WTC11 (cell line): ENCODE measurements around the gene SOX5. TPM values are rescaled to one million over a fixed set of nuclear protein-coding genes. Genes with fewer than 3 reads are reported as not detected.

ENCODE experiments used
- ATAC-seq: fragments of 200-7000 bp; cut with Tn5 transposase; 2 replicates; pipeline ENCODE4 v1.10.0; 2021; ENCODE audit warnings: mild to moderate bottlenecking, moderate library complexity
- CTCF ChIA-PET: fragments of 300-600 bp; sonication (Branson Sonifier 250); formaldehyde crosslinking; loops from one replicate; lab custom pipeline; 2021; ENCODE audit warnings: antibody characterized with exemption; lab: Charles Lee
- POLR2A ChIA-PET: fragments of 350-600 bp; sonication (Branson Sonifier 250); formaldehyde crosslinking; loops from one replicate; lab custom pipeline; 2021; ENCODE audit warnings: antibody characterized with exemption; lab: Charles Lee
- DNase-seq: peaks from one replicate; pipeline ENCODE4 v3.0.0; 2021; ENCODE audit warnings: low spot score
- H3K27ac Mint-ChIP-seq: 2 replicates; pipeline ENCODE4 v1.8.0; 2021; ENCODE audit warnings: mixed read lengths
- H3K27me3 Mint-ChIP-seq: 2 replicates; pipeline ENCODE4 v1.8.0; 2021; ENCODE audit warnings: low read depth, mild to moderate bottlenecking, moderate library complexity, mixed read lengths
- H3K36me3 Mint-ChIP-seq: 2 replicates; pipeline ENCODE4 v1.8.0; 2021; ENCODE audit warnings: mixed read lengths
- H3K4me1 Mint-ChIP-seq: 2 replicates; pipeline ENCODE4 v1.8.0; 2022; ENCODE audit warnings: mixed read lengths
- H3K4me3 Mint-ChIP-seq: 2 replicates; pipeline ENCODE4 v1.8.0; 2021; ENCODE audit warnings: mild to moderate bottlenecking, moderate library complexity, mixed read lengths
- H3K9me3 Mint-ChIP-seq: 2 replicates; pipeline ENCODE4 v1.8.0; 2021; ENCODE audit warnings: mixed read lengths
- CREB1 ChIP-seq: sonication (generic); formaldehyde crosslinking; IDR thresholded peaks from 2 replicates; pipeline ENCODE4 v1.8.0; 2023; ENCODE audit warnings: mild to moderate bottlenecking, missing genetic modification reagents
- ETV6 ChIP-seq: sonication (generic); formaldehyde crosslinking; IDR thresholded peaks from 2 replicates; pipeline ENCODE4 v1.8.1; 2022; ENCODE audit warnings: mild to moderate bottlenecking, missing genetic modification reagents
- FOXP4 ChIP-seq: sonication (generic); formaldehyde crosslinking; IDR thresholded peaks from 2 replicates; pipeline ENCODE4 v1.8.0; 2022; ENCODE audit warnings: mild to moderate bottlenecking, missing genetic modification reagents
- HMGXB4 ChIP-seq: sonication (generic); formaldehyde crosslinking; IDR thresholded peaks from 2 replicates; pipeline ENCODE4 v1.8.1; 2023; ENCODE audit warnings: mild to moderate bottlenecking, moderate library complexity, missing genetic modification reagents
- NFYB ChIP-seq: sonication (generic); formaldehyde crosslinking; conservative IDR thresholded peaks from 2 replicates; pipeline ENCODE4 v1.8.0; 2022; ENCODE audit warnings: low read depth, missing genetic modification reagents
- RELA ChIP-seq: sonication (generic); formaldehyde crosslinking; IDR thresholded peaks from 2 replicates; pipeline ENCODE4 v1.8.1; 2022; ENCODE audit warnings: missing genetic modification reagents, mild to moderate bottlenecking, borderline replicate concordance
- SP1 ChIP-seq: sonication (generic); formaldehyde crosslinking; conservative IDR thresholded peaks from 2 replicates; pipeline ENCODE4 v1.8.1; 2022; ENCODE audit warnings: missing genetic modification reagents
- TEAD1 ChIP-seq: sonication (generic); formaldehyde crosslinking; IDR thresholded peaks from 2 replicates; pipeline ENCODE4 v1.8.0; 2022; ENCODE audit warnings: mild to moderate bottlenecking, missing genetic modification reagents
- TEAD4 ChIP-seq: sonication (generic); formaldehyde crosslinking; IDR thresholded peaks from 2 replicates; pipeline ENCODE4 v1.8.0; 2022; ENCODE audit warnings: mild to moderate bottlenecking, missing genetic modification reagents
- ZNF416 ChIP-seq: fragments of 250-450 bp; sonication (Bioruptor Pico); IDR thresholded peaks from 2 replicates; pipeline ENCODE4 v1.9.0; 2021; ENCODE audit warnings: mild to moderate bottlenecking, inconsistent platforms
- total RNA-seq: library from RNA; stranded (reverse); gene quantifications from 3 replicates; pipeline ENCODE4 v1.2.3, GENCODE V29; 2021
- TF ChIP-seq, protein P1 (sequence below): sonication (generic); formaldehyde crosslinking; IDR thresholded peaks from 2 replicates; pipeline ENCODE4 v1.8.1; 2023; ENCODE audit warnings: mild to moderate bottlenecking, missing genetic modification reagents
- TF ChIP-seq, protein P2 (sequence below): sonication (generic); formaldehyde crosslinking; IDR thresholded peaks from 2 replicates; pipeline ENCODE4 v1.8.0; 2023; ENCODE audit warnings: missing genetic modification reagents
- TF ChIP-seq, protein P3 (sequence below): sonication (generic); formaldehyde crosslinking; IDR thresholded peaks from 2 replicates; pipeline ENCODE4 v1.8.1; 2023; ENCODE audit warnings: mild to moderate bottlenecking, missing genetic modification reagents, moderate library complexity
- TF ChIP-seq, protein P4 (sequence below): fragments of 250-450 bp; sonication (Bioruptor Pico); conservative IDR thresholded peaks from 2 replicates; pipeline ENCODE4 v1.9.0; 2021; ENCODE audit warnings: mild to moderate bottlenecking
- TF ChIP-seq, protein P5 (sequence below): sonication (generic); formaldehyde crosslinking; IDR thresholded peaks from 2 replicates; pipeline ENCODE4 v1.8.1; 2022; ENCODE audit warnings: missing genetic modification reagents, borderline replicate concordance
- TF ChIP-seq, protein P6 (sequence below): sonication (generic); formaldehyde crosslinking; IDR thresholded peaks from 2 replicates; pipeline ENCODE4 v1.8.1; 2022; ENCODE audit warnings: low read depth, missing genetic modification reagents, borderline replicate concordance
- TF ChIP-seq, protein P7 (sequence below): sonication (generic); formaldehyde crosslinking; IDR thresholded peaks from 2 replicates; pipeline ENCODE4 v1.8.1; 2023; ENCODE audit warnings: mild to moderate bottlenecking, missing genetic modification reagents, moderate library complexity
- TF ChIP-seq, protein P8 (sequence below): fragments of 250-450 bp; sonication (Bioruptor Pico); IDR thresholded peaks from 2 replicates; pipeline ENCODE4 v2.1.2; 2022; ENCODE audit warnings: mild to moderate bottlenecking, moderate library complexity

SOX5 gene
- total RNA-seq, 1 experiment from 2014 or later = 2.3 TPM

GRCh38 chr12:23948291-23948690, 1.2 kb downstream of the SOX5 start (continued):
- TF ChIP-seq, protein P1, sequence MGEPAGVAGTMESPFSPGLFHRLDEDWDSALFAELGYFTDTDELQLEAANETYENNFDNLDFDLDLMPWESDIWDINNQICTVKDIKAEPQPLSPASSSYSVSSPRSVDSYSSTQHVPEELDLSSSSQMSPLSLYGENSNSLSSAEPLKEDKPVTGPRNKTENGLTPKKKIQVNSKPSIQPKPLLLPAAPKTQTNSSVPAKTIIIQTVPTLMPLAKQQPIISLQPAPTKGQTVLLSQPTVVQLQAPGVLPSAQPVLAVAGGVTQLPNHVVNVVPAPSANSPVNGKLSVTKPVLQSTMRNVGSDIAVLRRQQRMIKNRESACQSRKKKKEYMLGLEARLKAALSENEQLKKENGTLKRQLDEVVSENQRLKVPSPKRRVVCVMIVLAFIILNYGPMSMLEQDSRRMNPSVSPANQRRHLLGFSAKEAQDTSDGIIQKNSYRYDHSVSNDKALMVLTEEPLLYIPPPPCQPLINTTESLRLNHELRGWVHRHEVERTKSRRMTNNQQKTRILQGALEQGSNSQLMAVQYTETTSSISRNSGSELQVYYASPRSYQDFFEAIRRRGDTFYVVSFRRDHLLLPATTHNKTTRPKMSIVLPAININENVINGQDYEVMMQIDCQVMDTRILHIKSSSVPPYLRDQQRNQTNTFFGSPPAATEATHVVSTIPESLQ (CRISPR knock-in tag) = no peak
- TF ChIP-seq, protein P2, sequence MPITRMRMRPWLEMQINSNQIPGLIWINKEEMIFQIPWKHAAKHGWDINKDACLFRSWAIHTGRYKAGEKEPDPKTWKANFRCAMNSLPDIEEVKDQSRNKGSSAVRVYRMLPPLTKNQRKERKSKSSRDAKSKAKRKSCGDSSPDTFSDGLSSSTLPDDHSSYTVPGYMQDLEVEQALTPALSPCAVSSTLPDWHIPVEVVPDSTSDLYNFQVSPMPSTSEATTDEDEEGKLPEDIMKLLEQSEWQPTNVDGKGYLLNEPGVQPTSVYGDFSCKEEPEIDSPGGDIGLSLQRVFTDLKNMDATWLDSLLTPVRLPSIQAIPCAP (CRISPR knock-in tag) = no peak

- ATAC-seq (no peak), DNase-seq (no peak)
- H3K27me3 Mint-ChIP-seq = no peaks in the 10 kb centered on the region
- no peaks in the 10 kb centered on the region for H3K9me3 Mint-ChIP-seq
- no peak overlapping the region for H3K4me3 Mint-ChIP-seq
- H3K4me1 Mint-ChIP-seq = peaks cover 4% of the 10 kb centered on the region
- no peak overlapping the region for H3K27ac Mint-ChIP-seq
- no peak for TF ChIP-seq FOXP4 (CRISPR knock-in tag)
- TF ChIP-seq RELA = no peak
- TF ChIP-seq CREB1 (CRISPR knock-in tag) = no peak
- no peak for TF ChIP-seq SP1 (CRISPR knock-in tag)
- TF ChIP-seq, protein P3, sequence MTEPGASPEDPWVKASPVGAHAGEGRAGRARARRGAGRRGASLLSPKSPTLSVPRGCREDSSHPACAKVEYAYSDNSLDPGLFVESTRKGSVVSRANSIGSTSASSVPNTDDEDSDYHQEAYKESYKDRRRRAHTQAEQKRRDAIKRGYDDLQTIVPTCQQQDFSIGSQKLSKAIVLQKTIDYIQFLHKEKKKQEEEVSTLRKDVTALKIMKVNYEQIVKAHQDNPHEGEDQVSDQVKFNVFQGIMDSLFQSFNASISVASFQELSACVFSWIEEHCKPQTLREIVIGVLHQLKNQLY = no peak
- TF ChIP-seq, protein P4, sequence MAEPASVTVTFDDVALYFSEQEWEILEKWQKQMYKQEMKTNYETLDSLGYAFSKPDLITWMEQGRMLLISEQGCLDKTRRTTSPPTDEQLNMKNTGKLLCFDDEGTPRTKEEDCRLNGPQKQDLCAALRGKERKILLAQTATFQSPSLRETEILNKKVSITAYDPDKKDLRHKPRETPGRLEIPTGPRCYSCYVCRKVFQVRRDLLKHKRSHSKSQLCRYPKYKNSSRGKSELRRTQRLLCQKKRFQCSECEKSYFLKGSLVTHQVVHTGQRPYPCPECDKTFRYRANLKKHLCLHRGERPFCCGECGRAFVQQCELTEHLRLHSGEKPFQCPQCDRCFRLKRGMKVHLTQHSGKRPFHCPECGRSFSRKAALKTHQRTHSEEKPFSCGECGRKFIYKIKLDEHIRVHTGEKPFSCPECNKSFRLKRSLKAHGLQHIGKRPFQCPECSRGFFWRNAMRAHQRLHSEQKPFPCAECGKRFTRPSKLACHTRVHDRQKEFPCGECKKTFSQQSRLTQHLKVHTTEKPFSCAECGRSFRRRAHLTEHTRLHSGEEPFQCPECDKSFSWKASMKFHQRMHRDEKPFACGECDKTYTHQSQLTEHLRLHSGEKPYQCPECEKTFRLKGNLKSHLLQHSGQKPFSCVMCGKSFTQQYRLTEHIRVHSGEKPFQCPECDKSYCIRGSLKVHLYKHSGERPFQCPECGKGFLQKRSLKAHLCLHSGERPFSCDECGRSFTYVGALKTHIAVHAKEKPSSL (CRISPR knock-in tag) = no peak
- TF ChIP-seq, protein P5, sequence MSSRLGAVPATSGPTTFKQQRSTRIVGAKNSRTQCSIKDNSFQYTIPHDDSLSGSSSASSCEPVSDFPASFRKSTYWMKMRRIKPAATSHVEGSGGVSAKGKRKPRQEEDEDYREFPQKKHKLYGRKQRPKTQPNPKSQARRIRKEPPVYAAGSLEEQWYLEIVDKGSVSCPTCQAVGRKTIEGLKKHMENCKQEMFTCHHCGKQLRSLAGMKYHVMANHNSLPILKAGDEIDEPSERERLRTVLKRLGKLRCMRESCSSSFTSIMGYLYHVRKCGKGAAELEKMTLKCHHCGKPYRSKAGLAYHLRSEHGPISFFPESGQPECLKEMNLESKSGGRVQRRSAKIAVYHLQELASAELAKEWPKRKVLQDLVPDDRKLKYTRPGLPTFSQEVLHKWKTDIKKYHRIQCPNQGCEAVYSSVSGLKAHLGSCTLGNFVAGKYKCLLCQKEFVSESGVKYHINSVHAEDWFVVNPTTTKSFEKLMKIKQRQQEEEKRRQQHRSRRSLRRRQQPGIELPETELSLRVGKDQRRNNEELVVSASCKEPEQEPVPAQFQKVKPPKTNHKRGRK (CRISPR knock-in tag) = no peak
- TF ChIP-seq, protein P1 (CRISPR knock-in tag) = no peak
- TF ChIP-seq, protein P6, sequence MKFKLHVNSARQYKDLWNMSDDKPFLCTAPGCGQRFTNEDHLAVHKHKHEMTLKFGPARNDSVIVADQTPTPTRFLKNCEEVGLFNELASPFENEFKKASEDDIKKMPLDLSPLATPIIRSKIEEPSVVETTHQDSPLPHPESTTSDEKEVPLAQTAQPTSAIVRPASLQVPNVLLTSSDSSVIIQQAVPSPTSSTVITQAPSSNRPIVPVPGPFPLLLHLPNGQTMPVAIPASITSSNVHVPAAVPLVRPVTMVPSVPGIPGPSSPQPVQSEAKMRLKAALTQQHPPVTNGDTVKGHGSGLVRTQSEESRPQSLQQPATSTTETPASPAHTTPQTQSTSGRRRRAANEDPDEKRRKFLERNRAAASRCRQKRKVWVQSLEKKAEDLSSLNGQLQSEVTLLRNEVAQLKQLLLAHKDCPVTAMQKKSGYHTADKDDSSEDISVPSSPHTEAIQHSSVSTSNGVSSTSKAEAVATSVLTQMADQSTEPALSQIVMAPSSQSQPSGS (CRISPR knock-in tag) = no peak
- TF ChIP-seq ETV6 (CRISPR knock-in tag) = no peak
- no peak for TF ChIP-seq ZNF416 (CRISPR knock-in tag)
- TF ChIP-seq TEAD4 = no peak
- TF ChIP-seq HMGXB4 (CRISPR knock-in tag) = no peak
- TF ChIP-seq TEAD1 (CRISPR knock-in tag) = no peak
- no peak for TF ChIP-seq NFYB (CRISPR knock-in tag)
- TF ChIP-seq, protein P7, sequence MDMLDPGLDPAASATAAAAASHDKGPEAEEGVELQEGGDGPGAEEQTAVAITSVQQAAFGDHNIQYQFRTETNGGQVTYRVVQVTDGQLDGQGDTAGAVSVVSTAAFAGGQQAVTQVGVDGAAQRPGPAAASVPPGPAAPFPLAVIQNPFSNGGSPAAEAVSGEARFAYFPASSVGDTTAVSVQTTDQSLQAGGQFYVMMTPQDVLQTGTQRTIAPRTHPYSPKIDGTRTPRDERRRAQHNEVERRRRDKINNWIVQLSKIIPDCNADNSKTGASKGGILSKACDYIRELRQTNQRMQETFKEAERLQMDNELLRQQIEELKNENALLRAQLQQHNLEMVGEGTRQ = no peak
- TF ChIP-seq, protein P8, sequence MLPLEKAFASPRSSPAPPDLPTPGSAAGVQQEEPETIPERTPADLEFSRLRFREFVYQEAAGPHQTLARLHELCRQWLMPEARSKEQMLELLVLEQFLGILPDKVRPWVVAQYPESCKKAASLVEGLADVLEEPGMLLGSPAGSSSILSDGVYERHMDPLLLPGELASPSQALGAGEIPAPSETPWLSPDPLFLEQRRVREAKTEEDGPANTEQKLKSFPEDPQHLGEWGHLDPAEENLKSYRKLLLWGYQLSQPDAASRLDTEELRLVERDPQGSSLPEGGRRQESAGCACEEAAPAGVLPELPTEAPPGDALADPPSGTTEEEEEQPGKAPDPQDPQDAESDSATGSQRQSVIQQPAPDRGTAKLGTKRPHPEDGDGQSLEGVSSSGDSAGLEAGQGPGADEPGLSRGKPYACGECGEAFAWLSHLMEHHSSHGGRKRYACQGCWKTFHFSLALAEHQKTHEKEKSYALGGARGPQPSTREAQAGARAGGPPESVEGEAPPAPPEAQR (CRISPR knock-in tag) = no peak
- TF ChIP-seq, all 79 proteins: peak for 0
- H3K36me3 Mint-ChIP-seq = no peaks in the 10 kb centered on the region
- CTCF ChIA-PET = interaction anchor here (1.5 kb wide), 1 partner anchor 727 kb away, joined by 3 read pairs; no protein-coding TSS in a partner anchor
- POLR2A ChIA-PET = no interaction called here
These were observed 2.1 kb downstream of the SOX5 start for GRCh38 chr12:23947395-23947794.
